H1 (cell line): ENCODE data around the gene IL24. TPM values are rescaled to one million over a fixed set of nuclear protein-coding genes. Genes with fewer than 3 reads are reported as not detected.

Experiments used
- CTCF ChIA-PET: fragments of 300-600 bp; sonication (Branson Sonifier 250); formaldehyde crosslinking; loops from one replicate; lab custom pipeline; 2021; ENCODE audit not compliant: partially characterized antibody; lab: Charles Lee
- POLR2A ChIA-PET: fragments of 300-600 bp; sonication (Branson Sonifier 250); formaldehyde crosslinking; loops from one replicate; lab custom pipeline; 2021; ENCODE audit warnings: inconsistent platforms; ENCODE audit not compliant: partially characterized antibody; lab: Charles Lee
- DNase-seq, 2 experiments: peaks; one replicate each; pipeline versions ENCODE4 v3.0.0 to v3.0.0-alpha.2; 2010 to 2022; ENCODE audit warnings: low spot score in 2 of 2, low read depth in 1 of 2, mixed read lengths in 1 of 2
- FAIRE-seq: peaks from 2 replicates; lab custom pipeline; 2011; peaks lifted over from hg19 to GRCh38; lab: Jason Lieb, UNC
- H2AFZ ChIP-seq: 2 replicates; pipeline ENCODE4 v1.8.1; 2012; ENCODE audit warnings: low read length, inconsistent platforms
- H2AK5ac ChIP-seq: 2 replicates; pipeline ENCODE4 v1.6.1; 2013; ENCODE audit warnings: low read depth, low read length
- H2BK120ac ChIP-seq: replicated peaks from 2 replicates; pipeline ENCODE3; 2013; ENCODE audit warnings: low read depth, low read length, inconsistent platforms
- H2BK12ac ChIP-seq: 2 replicates; pipeline ENCODE4 v1.6.1; 2013; ENCODE audit warnings: low read depth, low read length
- H2BK15ac ChIP-seq: 2 replicates; pipeline ENCODE4 v1.6.1; 2013; ENCODE audit warnings: low read length
- H2BK20ac ChIP-seq: 2 replicates; pipeline ENCODE4 v1.6.1; 2013; ENCODE audit warnings: low read length
- H2BK5ac ChIP-seq: 2 replicates; pipeline ENCODE4 v1.6.1; 2013; ENCODE audit warnings: low read depth, low read length
- H3K14ac ChIP-seq: 2 replicates; pipeline ENCODE4 v1.6.1; 2013; ENCODE audit warnings: inconsistent platforms; ENCODE audit not compliant: insufficient read length
- H3K18ac ChIP-seq: 2 replicates; pipeline ENCODE4 v1.6.1; 2013; ENCODE audit warnings: low read length; ENCODE audit errors: extremely low read depth
- H3K23ac ChIP-seq: 2 replicates; pipeline ENCODE4 v1.6.1; 2013; ENCODE audit warnings: inconsistent platforms; ENCODE audit not compliant: insufficient read length
- H3K23me2 ChIP-seq: 2 replicates; pipeline ENCODE4 v1.6.1; 2013; ENCODE audit warnings: low read depth, low read length
- H3K27ac ChIP-seq: 2 replicates; pipeline ENCODE4 v1.6.1; 2011; ENCODE audit warnings: low read depth, low read length, inconsistent platforms
- H3K27me3 ChIP-seq, 4 experiments: replicated peaks in 1 of 4; 1 replicate in 1 of 4; 2 replicates in 3 of 4; pipeline versions ENCODE4 v1.6.1 to v1.8.1; 2011 to 2013; ENCODE audit warnings: low read length in 3 of 4, mild to moderate bottlenecking in 3 of 4, inconsistent platforms in 2 of 4, mixed read lengths in 2 of 4, moderate library complexity in 1 of 4; ENCODE audit not compliant: control insufficient read depth in 3 of 4, insufficient read depth in 3 of 4; ENCODE audit errors: extremely low read depth in 1 of 4
- H3K36me3 ChIP-seq, 4 experiments: 2 replicates each; pipeline versions ENCODE4 v1.6.1 to v1.8.1; 2011 to 2013; ENCODE audit warnings: mild to moderate bottlenecking in 4 of 4, low read length in 3 of 4, moderate library complexity in 2 of 4, control low read depth in 1 of 4, inconsistent platforms in 1 of 4; ENCODE audit not compliant: insufficient read depth in 4 of 4, control insufficient read depth in 2 of 4
- H3K4ac ChIP-seq: replicated peaks from 2 replicates; pipeline ENCODE3; 2013; ENCODE audit warnings: low read length, low read depth, mixed read lengths, inconsistent platforms; ENCODE audit not compliant: insufficient read length
- H3K4me1 ChIP-seq, 4 experiments: replicated peaks in 1 of 4; 1 replicate in 1 of 4; 2 replicates in 3 of 4; pipeline versions ENCODE4 v1.6.1 to v1.8.1; 2011 to 2013; ENCODE audit warnings: low read length in 3 of 4, inconsistent platforms in 2 of 4, mixed read lengths in 1 of 4; ENCODE audit not compliant: insufficient read depth in 4 of 4, control insufficient read depth in 3 of 4
- H3K4me2 ChIP-seq, 2 experiments: 2 replicates each; pipeline versions ENCODE4 v1.6.1 to v1.8.1; 2011 to 2013; ENCODE audit warnings: low read depth in 2 of 2, low read length in 2 of 2, control low read depth in 1 of 2, inconsistent platforms in 1 of 2, mild to moderate bottlenecking in 1 of 2; ENCODE audit not compliant: insufficient read depth in 1 of 2
- H3K4me3 ChIP-seq, 4 experiments: fragments of 200-600, 300-600 bp in 1 of 4; sonication (generic), shearing (Covaris generic), sonication (Bioruptor Twin) in 1 of 4; 2 replicates each; pipeline versions ENCODE4 v1.5.1 to v1.8.1; 2011 to 2016; ENCODE audit warnings: low read length in 4 of 4, low read depth in 3 of 4, control low read depth in 2 of 4, inconsistent platforms in 2 of 4, mild to moderate bottlenecking in 2 of 4, mixed read lengths in 1 of 4, moderate library complexity in 1 of 4; ENCODE audit not compliant: insufficient read depth in 2 of 4; ENCODE audit errors: extremely low read depth in 1 of 4
- H3K56ac ChIP-seq: replicated peaks from 2 replicates; pipeline ENCODE3; 2013; ENCODE audit warnings: low read depth, mild to moderate bottlenecking, mixed read lengths, low read length, inconsistent platforms; ENCODE audit not compliant: insufficient read length
- H3K79me1 ChIP-seq: 2 replicates; pipeline ENCODE4 v1.6.1; 2013; ENCODE audit warnings: low read depth, low read length, control low read depth
- H3K79me2 ChIP-seq, 2 experiments: 2 replicates each; pipeline versions ENCODE4 v1.6.1 to v1.8.1; 2012 to 2013; ENCODE audit warnings: low read length in 2 of 2, mild to moderate bottlenecking in 2 of 2, inconsistent platforms in 1 of 2; ENCODE audit not compliant: insufficient read depth in 2 of 2, control insufficient read depth in 1 of 2
- H3K9ac ChIP-seq, 4 experiments: replicated peaks in 1 of 4; 1 replicate in 1 of 4; 2 replicates in 3 of 4; pipeline versions ENCODE4 v1.6.1 to v1.8.1; 2011 to 2013; ENCODE audit warnings: low read depth in 3 of 4, low read length in 3 of 4, control low read depth in 2 of 4, mild to moderate bottlenecking in 2 of 4, moderate library complexity in 2 of 4, inconsistent platforms in 1 of 4; ENCODE audit errors: extremely low read depth in 1 of 4
- H3K9me3 ChIP-seq, 2 experiments: 2 replicates each; pipeline versions ENCODE4 v1.6.1 to v1.8.1; 2012 to 2013; ENCODE audit warnings: mild to moderate bottlenecking in 2 of 2, moderate library complexity in 2 of 2, control low read depth in 1 of 2, inconsistent platforms in 1 of 2, low read depth in 1 of 2, low read length in 1 of 2, mixed read lengths in 1 of 2; ENCODE audit not compliant: insufficient read depth in 2 of 2
- H4K20me1 ChIP-seq, 2 experiments: replicated peaks in 1 of 2; 2 replicates each; pipeline versions ENCODE3 to v1.8.1; 2011 to 2013; ENCODE audit warnings: inconsistent platforms in 2 of 2, low read length in 2 of 2, mild to moderate bottlenecking in 1 of 2; ENCODE audit not compliant: insufficient read depth in 2 of 2, control insufficient read depth in 1 of 2
- H4K5ac ChIP-seq: 2 replicates; pipeline ENCODE4 v1.6.1; 2013; ENCODE audit warnings: low read length, low read depth, mixed read lengths, inconsistent platforms; ENCODE audit not compliant: insufficient read length
- H4K8ac ChIP-seq: 2 replicates; pipeline ENCODE4 v1.8.0; 2013; ENCODE audit warnings: mild to moderate bottlenecking, moderate library complexity, low read length, inconsistent platforms; ENCODE audit not compliant: insufficient read depth; ENCODE audit errors: extremely low read depth
- H4K91ac ChIP-seq: replicated peaks from 2 replicates; pipeline ENCODE3; 2013; ENCODE audit warnings: low read length, mixed read lengths, inconsistent platforms; ENCODE audit not compliant: insufficient read length
- CEBPB ChIP-seq: IDR thresholded peaks from 2 replicates; pipeline ENCODE4 v1.6.1; 2012; ENCODE audit warnings: low read depth, low read length
- EGR1 ChIP-seq: IDR thresholded peaks from 2 replicates; pipeline ENCODE4 v1.6.1; 2011; ENCODE audit warnings: low read depth, low read length, borderline replicate concordance
- RNF2 ChIP-seq: fragments of 200-900, 300-1000 bp; sonication (generic); IDR thresholded peaks from 2 replicates; pipeline ENCODE4 v1.7.1; 2016; ENCODE audit warnings: borderline replicate concordance, low read depth, mild to moderate bottlenecking, antibody characterized with exemption, low read length; ENCODE audit not compliant: poor library complexity, severe bottlenecking; ENCODE audit errors: missing control alignments
- RXRA ChIP-seq: IDR thresholded peaks from 2 replicates; pipeline ENCODE4 v1.6.1; 2011; ENCODE audit warnings: low read depth, mild to moderate bottlenecking, low read length, moderate library complexity; ENCODE audit not compliant: insufficient read depth
- SRF ChIP-seq: IDR thresholded peaks from 2 replicates; pipeline ENCODE4 v1.6.1; 2011; ENCODE audit warnings: mild to moderate bottlenecking, low read depth, low read length, moderate library complexity
- TAF7 ChIP-seq: optimal IDR thresholded peaks from 2 replicates; pipeline ENCODE3; 2011; ENCODE audit warnings: low read depth, mild to moderate bottlenecking, inconsistent platforms, low read length, moderate library complexity, borderline replicate concordance
- ZNF274 ChIP-seq: IDR thresholded peaks from 2 replicates; pipeline ENCODE4 v1.7.0; 2012; ENCODE audit warnings: low read length, borderline replicate concordance; ENCODE audit errors: extremely low read depth
- WGBS, 2 experiments: shearing (Covaris generic) in 1 of 2; methylation state at CpG; one replicate each; pipeline versions ENCODE4 v1.1.6 to v1.1.7; 2013 to 2015; ENCODE audit warnings: low lambda C conversion rate in 2 of 2, mixed read lengths in 2 of 2, inconsistent platforms in 1 of 2, low coverage in 1 of 2, missing lambda C conversion rate in 1 of 2; ENCODE audit not compliant: insufficient replicate concordance in 2 of 2, insufficient coverage in 1 of 2, insufficient read length in 1 of 2; ENCODE audit errors: extremely low coverage in 1 of 2, missing lambda C conversion rate in 1 of 2; 5-methylcytosine and 5-hydroxymethylcytosine counted together
- polyA plus RNA-seq, 7 experiments: library from polyadenylated mRNA; depleted of rRNA in 3 of 7; stranded (reverse) in 5 of 7; unstranded in 2 of 7; fragments of >200 nt in 5 of 7; fragments of 200-250 nt in 2 of 7; gene quantifications; 1 replicate in 5 of 7; 2 replicates in 1 of 7; 4 replicates in 1 of 7; pipeline versions ENCODE4 v1.2.1 to v1.2.3, GENCODE V29; 2011 to 2013; ENCODE audit warnings: missing spikeins in 2 of 7, mixed read lengths in 2 of 7
- total RNA-seq: library from RNA; stranded (reverse); fragmentation: NEBNext Ultra II Directional; extraction: Animal tissue kit (Norgen Biotek cat#: 25700); gene quantifications from 2 replicates; pipeline ENCODE4 v1.2.1, GENCODE V29; 2021

The IL24 gene
- total and polyA plus RNA-seq, 2 of the 8 experiments (the other 6 are each of a cell fraction or from before 2014, with no cell fraction given): not detected

DNA sequence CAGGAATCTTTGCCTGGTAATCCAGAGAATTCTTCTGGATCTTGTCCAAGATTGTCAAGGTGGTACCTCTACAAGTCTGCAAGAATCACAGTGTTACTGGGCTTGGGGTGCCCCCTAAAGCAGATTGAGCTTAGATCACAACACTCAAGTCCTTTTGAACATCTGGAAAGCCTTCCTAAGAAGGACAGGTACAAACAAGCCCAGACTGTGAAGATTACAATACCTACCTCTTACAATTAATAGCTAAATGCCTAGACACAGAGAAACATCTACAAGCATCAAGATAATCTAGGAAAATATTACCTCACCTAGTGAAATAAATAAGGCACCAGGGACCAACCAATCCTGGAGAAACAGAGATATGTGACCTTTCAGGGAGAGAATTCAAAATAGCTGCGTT is 49.3 kb upstream of the IL24 start:
- Histone ChIP-seq H4K5ac (no peak overlapping the region), H2AFZ (no peak overlapping the region)

More for the DNA sequence above, 49.3 kb upstream of the IL24 start:
- H3K9me3 ChIP-seq: no peaks in the 10 kb centered on the region
- no peak overlapping the region for H4K8ac ChIP-seq
- TF ChIP-seq RNF2: no peak
- TF ChIP-seq RXRA: no peak
- TF ChIP-seq CEBPB: no peak
- TF ChIP-seq EGR1: no peak
- TF ChIP-seq TAF7: no peak
- no peak for TF ChIP-seq ZNF274
- TF ChIP-seq SRF: no peak
- H2BK12ac ChIP-seq: no peak overlapping the region
- H3K4ac ChIP-seq: no peak overlapping the region
- no peak overlapping the region for H3K4me3 ChIP-seq
- FAIRE-seq (no peak), DNase-seq (no peak)
- H3K14ac ChIP-seq: no peak overlapping the region
- no peak overlapping the region for H2BK15ac ChIP-seq
- H3K4me1 ChIP-seq: no peaks in the 10 kb centered on the region
- POLR2A ChIA-PET: no interaction called here
- no peak overlapping the region for H2BK5ac ChIP-seq
- H3K79me1 ChIP-seq: no peaks in the 10 kb centered on the region
- H3K23ac ChIP-seq: no peak overlapping the region
- CTCF ChIA-PET: interaction anchor here (1.1 to 5.8 kb wide), 7 partner anchors 10 to 184 kb away, joined by 3 to 49 read pairs (median 3); partner anchors contain the start of gene IL20
- H2AK5ac ChIP-seq: no peak overlapping the region
- no peak overlapping the region for H4K91ac ChIP-seq
- no peaks in the 10 kb centered on the region for H3K79me2 ChIP-seq
- no peaks in the 10 kb centered on the region for H4K20me1 ChIP-seq
- no peak overlapping the region for H3K9ac ChIP-seq
- no peaks in the 10 kb centered on the region for H3K27me3 ChIP-seq
- no peak overlapping the region for H3K4me2 ChIP-seq
- H3K56ac ChIP-seq: no peak overlapping the region
- H3K27ac ChIP-seq: no peak overlapping the region
- H2BK20ac ChIP-seq: no peak overlapping the region
- H2BK120ac ChIP-seq: no peak overlapping the region
- H3K23me2 ChIP-seq: peaks cover 2% of the 10 kb centered on the region; the same call in 1 of the 2 replicates
- no peak overlapping the region for H3K18ac ChIP-seq
- WGBS, 2 experiments: 88% methylated on average over 1 of the region's 1 CpG; no CpG with 5 or more reads in 1 of the 2 experiments
- no peaks in the 10 kb centered on the region for H3K36me3 ChIP-seq
